A673 (cell line): ENCODE measurements around the gene PIP4K2A. TPM values are rescaled to one million over a fixed set of nuclear protein-coding genes. Genes with fewer than 3 reads are reported as not detected.

Experiments
- BruUV-seq: library from RNA; stranded (reverse); fragments of 400-500 nt; replicated peaks from 2 replicates; lab custom pipeline; 2021; lab: Mats Ljungman, UMichigan
- CTCF ChIA-PET: fragments of 300-600 bp; sonication (Branson Sonifier 250); formaldehyde crosslinking; loops from one replicate; lab custom pipeline; 2022; ENCODE audit warnings: antibody characterized with exemption; lab: Charles Lee
- POLR2A ChIA-PET: fragments of 300-600 bp; sonication (Branson Sonifier 250); formaldehyde crosslinking; loops from one replicate; lab custom pipeline; 2022; ENCODE audit warnings: antibody characterized with exemption; ENCODE audit not compliant: low non-redundant PET; lab: Charles Lee
- DNase-seq: peaks from one replicate; pipeline ENCODE4 v3.0.0-alpha.2; 2015; ENCODE audit warnings: low spot score
- H3K27ac ChIP-seq: fragments of 200-600 bp; sonication (generic); 2 replicates; pipeline ENCODE4 v1.5.1; 2016; ENCODE audit warnings: mixed run types, low read depth, mild to moderate bottlenecking, mixed read lengths, antibody characterized with exemption, low read length; ENCODE audit not compliant: poor library complexity, severe bottlenecking
- H3K27me3 ChIP-seq: fragments of 200-600 bp; sonication (generic); replicated peaks from 2 replicates; pipeline ENCODE4 v1.6.1; 2017; ENCODE audit warnings: mixed run types, low read depth, mild to moderate bottlenecking, mixed read lengths, antibody characterized with exemption, low read length; ENCODE audit not compliant: insufficient read depth, poor library complexity
- H3K36me3 ChIP-seq: fragments of 200-600 bp; sonication (generic); 2 replicates; pipeline ENCODE4 v1.6.1; 2016; ENCODE audit warnings: mixed run types, mild to moderate bottlenecking, mixed read lengths, antibody characterized with exemption, low read length; ENCODE audit not compliant: insufficient read depth, poor library complexity, severe bottlenecking
- H3K4me1 ChIP-seq: fragments of 200-600 bp; sonication (generic); 2 replicates; pipeline ENCODE4 v1.6.1; 2017; ENCODE audit warnings: mixed run types, mild to moderate bottlenecking, mixed read lengths, antibody characterized with exemption, low read length; ENCODE audit not compliant: insufficient read depth, poor library complexity, severe bottlenecking
- H3K4me3 ChIP-seq: fragments of 200-600 bp; sonication (generic); 2 replicates; pipeline ENCODE4 v1.5.1; 2016; ENCODE audit warnings: low read depth, mixed run types, mild to moderate bottlenecking, mixed read lengths, low read length; ENCODE audit not compliant: poor library complexity, severe bottlenecking
- H3K9me3 ChIP-seq: fragments of 200-600 bp; sonication (generic); 2 replicates; pipeline ENCODE4 v1.6.1; 2016; ENCODE audit warnings: mixed run types, low read depth, mild to moderate bottlenecking, mixed read lengths, antibody characterized with exemption, low read length; ENCODE audit not compliant: poor library complexity, severe bottlenecking
- EZH2 ChIP-seq: fragments of 200-600 bp; sonication (generic); IDR thresholded peaks from 2 replicates; pipeline ENCODE4 v1.6.1; 2017; ENCODE audit warnings: borderline replicate concordance, low read depth, mild to moderate bottlenecking, mixed read lengths, antibody characterized with exemption, low read length; ENCODE audit not compliant: poor library complexity, severe bottlenecking
- intact Hi-C: fragments of 100-400 bp; cut with micrococcal nuclease; formaldehyde crosslinking; loops from one replicate; pipeline ENCODE4 v1.10.0; 2022; ENCODE audit not compliant: unreplicated experiment
- total RNA-seq: library from RNA; stranded (reverse); gene quantifications from 2 replicates; pipeline ENCODE4 v1.2.3, GENCODE V29; 2021
- TF ChIP-seq, protein P1 (sequence below): fragments of 300-800, 200-600 bp; sonication (generic); conservative IDR thresholded peaks from 2 replicates; pipeline ENCODE4 v1.5.1; 2017; ENCODE audit warnings: low read depth, mild to moderate bottlenecking, antibody characterized with exemption, low read length, moderate library complexity, mixed read lengths

PIP4K2A gene
- total RNA-seq, 1 experiment from 2014 or later: 19.8 TPM

- POLR2A ChIA-PET: no interaction called here
- BruUV-seq: no TSS peak
- TF ChIP-seq EZH2: no peak
- TF ChIP-seq, protein P1, sequence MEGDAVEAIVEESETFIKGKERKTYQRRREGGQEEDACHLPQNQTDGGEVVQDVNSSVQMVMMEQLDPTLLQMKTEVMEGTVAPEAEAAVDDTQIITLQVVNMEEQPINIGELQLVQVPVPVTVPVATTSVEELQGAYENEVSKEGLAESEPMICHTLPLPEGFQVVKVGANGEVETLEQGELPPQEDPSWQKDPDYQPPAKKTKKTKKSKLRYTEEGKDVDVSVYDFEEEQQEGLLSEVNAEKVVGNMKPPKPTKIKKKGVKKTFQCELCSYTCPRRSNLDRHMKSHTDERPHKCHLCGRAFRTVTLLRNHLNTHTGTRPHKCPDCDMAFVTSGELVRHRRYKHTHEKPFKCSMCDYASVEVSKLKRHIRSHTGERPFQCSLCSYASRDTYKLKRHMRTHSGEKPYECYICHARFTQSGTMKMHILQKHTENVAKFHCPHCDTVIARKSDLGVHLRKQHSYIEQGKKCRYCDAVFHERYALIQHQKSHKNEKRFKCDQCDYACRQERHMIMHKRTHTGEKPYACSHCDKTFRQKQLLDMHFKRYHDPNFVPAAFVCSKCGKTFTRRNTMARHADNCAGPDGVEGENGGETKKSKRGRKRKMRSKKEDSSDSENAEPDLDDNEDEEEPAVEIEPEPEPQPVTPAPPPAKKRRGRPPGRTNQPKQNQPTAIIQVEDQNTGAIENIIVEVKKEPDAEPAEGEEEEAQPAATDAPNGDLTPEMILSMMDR: no peak
- no peak for DNase-seq
- Histone ChIP-seq H3K4me3 (no peak overlapping the region), H3K36me3 (no peaks in the 10 kb centered on the region), H3K9me3 (no peaks in the 10 kb centered on the region), H3K27ac (peak overlapping the region; percentile 57), H3K27me3 (no peaks in the 10 kb centered on the region), H3K4me1 (peaks cover 71% of the 10 kb centered on the region)
- intact Hi-C loops: no loop called here
- CTCF ChIA-PET: no interaction called here
These were observed 87.6 kb downstream of the PIP4K2A start for GRCh38 chr10:22626784-22627183.

DNA sequence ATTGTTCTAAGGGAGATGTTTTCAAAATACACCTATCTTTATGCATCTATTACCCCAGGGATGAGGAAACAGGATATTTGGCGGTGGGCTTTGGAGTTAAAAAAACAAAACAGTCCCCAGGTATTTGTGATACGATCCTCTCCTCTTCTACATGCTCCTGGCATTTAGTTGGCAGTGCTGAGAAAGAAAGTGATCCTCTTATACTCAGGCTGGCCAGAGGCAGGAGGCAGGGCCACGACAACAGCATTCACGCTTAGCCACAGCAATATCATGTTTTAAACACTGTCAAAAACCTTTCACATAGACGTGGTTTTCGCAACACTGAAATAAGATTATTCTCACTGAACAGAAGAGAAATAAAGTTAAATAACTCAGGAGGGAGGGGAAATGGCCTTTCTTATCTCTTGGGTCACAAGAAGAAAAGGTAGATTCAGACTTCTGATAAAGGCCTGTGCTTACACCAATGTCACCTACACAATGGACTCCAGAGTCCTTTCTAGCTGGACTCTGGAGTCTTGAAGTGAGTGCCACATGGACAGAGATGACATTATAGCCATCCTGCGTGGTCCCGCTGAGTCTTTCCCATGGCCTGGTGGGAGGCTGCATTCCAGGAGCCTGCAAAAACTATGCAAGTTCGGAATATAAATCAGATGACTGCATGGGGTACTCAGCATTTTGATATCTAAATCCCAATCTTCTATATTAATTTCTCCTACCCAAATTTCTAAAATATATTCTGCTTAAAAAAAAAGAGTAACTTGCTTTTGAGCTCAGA is 88.7 kb downstream of the PIP4K2A start:
- intact Hi-C loops: no loop called here
- ChIA-PET CTCF (no interaction called here), POLR2A (no interaction called here)
- peaks cover 75% of the 10 kb centered on the region for H3K4me1 ChIP-seq
- H3K27ac ChIP-seq: peak overlapping the region; percentile 57
- no peaks in the 10 kb centered on the region for H3K9me3 ChIP-seq
- H3K36me3 ChIP-seq: no peaks in the 10 kb centered on the region
- no peak overlapping the region for H3K4me3 ChIP-seq
- TF ChIP-seq, protein P1: no peak
- TF ChIP-seq EZH2: no peak
- H3K27me3 ChIP-seq: no peaks in the 10 kb centered on the region
- no TSS peak for BruUV-seq
- no peak for DNase-seq

- intact Hi-C loops: no loop called here
- H3K9me3 ChIP-seq: no peaks in the 10 kb centered on the region
- no peaks in the 10 kb centered on the region for H3K36me3 ChIP-seq
- ChIA-PET CTCF (no interaction called here), POLR2A (no interaction called here)
- peak overlapping the region; percentile 82 for H3K27ac ChIP-seq
- no peak for TF ChIP-seq EZH2
- TF ChIP-seq, protein P1: no peak
- BruUV-seq: no TSS peak
- H3K4me1 ChIP-seq: peaks cover 75% of the 10 kb centered on the region
- DNase-seq: peak; percentile 85
- no peaks in the 10 kb centered on the region for H3K27me3 ChIP-seq
- no peak overlapping the region for H3K4me3 ChIP-seq
These were observed 90.1 kb downstream of the PIP4K2A start for GRCh38 chr10:22624287-22624738.
